HFFc6 (cell line): ENCODE data around the gene DCLK1. TPM values are rescaled to one million over a fixed set of nuclear protein-coding genes. Genes with fewer than 3 reads are reported as not detected.

Experiments
- DNase-seq: peaks from one replicate; pipeline ENCODE4 v3.0.0-alpha.2; 2018
- H3K27ac Mint-ChIP-seq: 2 replicates; pipeline ENCODE4 v1.8.0; 2020; ENCODE audit warnings: mild to moderate bottlenecking, mixed read lengths
- H3K27me3 Mint-ChIP-seq: 2 replicates; pipeline ENCODE4 v1.8.0; 2021; ENCODE audit warnings: mild to moderate bottlenecking, moderate library complexity, mixed read lengths; ENCODE audit not compliant: insufficient read depth
- H3K36me3 Mint-ChIP-seq: 2 replicates; pipeline ENCODE4 v1.8.0; 2021; ENCODE audit warnings: low read depth, mixed read lengths
- H3K4me1 Mint-ChIP-seq: 2 replicates; pipeline ENCODE4 v1.8.0; 2020; ENCODE audit warnings: low read depth, mixed read lengths
- H3K4me3 Mint-ChIP-seq: 2 replicates; pipeline ENCODE4 v1.8.0; 2020; ENCODE audit warnings: mild to moderate bottlenecking, moderate library complexity, mixed read lengths
- H3K9me3 Mint-ChIP-seq: 2 replicates; pipeline ENCODE4 v1.8.0; 2020; ENCODE audit warnings: mild to moderate bottlenecking, mixed read lengths
- total RNA-seq, 6 experiments: library from RNA; stranded (reverse); fragmentation: NEBNext Ultra II Directional; extraction: Animal tissue kit (Norgen Biotek cat#: 25700); gene quantifications; 2 replicates in 1 of 6; 3 replicates in 5 of 6; pipeline ENCODE4 v1.2.3, GENCODE V29; 2021
- TF ChIP-seq, protein P1 (sequence below): fragments of 200-600 bp; sonication (generic); IDR thresholded peaks from 2 replicates; pipeline ENCODE4 v1.5.0; 2021; ENCODE audit warnings: antibody characterized with exemption, mild to moderate bottlenecking

DCLK1 gene
- total RNA-seq, 6 experiments from 2014 or later, result not detected

DNA sequence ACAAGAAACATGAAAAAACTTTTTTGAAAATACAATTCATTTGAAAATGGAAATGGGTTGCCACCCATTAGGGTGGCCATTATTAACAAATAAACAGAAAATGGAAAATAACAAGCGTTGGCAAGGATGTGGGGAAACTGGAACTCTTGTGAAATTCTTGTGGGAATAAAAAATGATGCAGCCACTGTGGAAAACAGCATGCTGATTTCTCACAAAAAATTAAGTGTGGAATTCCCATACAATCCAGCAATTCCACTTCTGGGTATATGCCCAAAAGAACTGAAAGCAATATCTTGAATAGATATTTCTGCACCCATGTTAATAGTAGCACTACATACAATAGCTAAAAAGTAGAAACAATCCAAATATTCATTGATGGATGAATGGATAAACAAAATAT, 165.2 kb downstream of the DCLK1 start:
- peaks cover 7% of the 10 kb centered on the region for H3K27me3 Mint-ChIP-seq
- TF ChIP-seq, protein P1, sequence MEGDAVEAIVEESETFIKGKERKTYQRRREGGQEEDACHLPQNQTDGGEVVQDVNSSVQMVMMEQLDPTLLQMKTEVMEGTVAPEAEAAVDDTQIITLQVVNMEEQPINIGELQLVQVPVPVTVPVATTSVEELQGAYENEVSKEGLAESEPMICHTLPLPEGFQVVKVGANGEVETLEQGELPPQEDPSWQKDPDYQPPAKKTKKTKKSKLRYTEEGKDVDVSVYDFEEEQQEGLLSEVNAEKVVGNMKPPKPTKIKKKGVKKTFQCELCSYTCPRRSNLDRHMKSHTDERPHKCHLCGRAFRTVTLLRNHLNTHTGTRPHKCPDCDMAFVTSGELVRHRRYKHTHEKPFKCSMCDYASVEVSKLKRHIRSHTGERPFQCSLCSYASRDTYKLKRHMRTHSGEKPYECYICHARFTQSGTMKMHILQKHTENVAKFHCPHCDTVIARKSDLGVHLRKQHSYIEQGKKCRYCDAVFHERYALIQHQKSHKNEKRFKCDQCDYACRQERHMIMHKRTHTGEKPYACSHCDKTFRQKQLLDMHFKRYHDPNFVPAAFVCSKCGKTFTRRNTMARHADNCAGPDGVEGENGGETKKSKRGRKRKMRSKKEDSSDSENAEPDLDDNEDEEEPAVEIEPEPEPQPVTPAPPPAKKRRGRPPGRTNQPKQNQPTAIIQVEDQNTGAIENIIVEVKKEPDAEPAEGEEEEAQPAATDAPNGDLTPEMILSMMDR, result no peak
- no peak for DNase-seq
- H3K9me3 Mint-ChIP-seq, result no peaks in the 10 kb centered on the region; the same call in 1 of the 2 replicates
- H3K36me3 Mint-ChIP-seq, result peaks cover 5% of the 10 kb centered on the region
- H3K27ac Mint-ChIP-seq, result no peak overlapping the region
- no peak overlapping the region for H3K4me3 Mint-ChIP-seq
- H3K4me1 Mint-ChIP-seq, result peaks cover 10% of the 10 kb centered on the region; the same call in 1 of the 2 replicates

DNA sequence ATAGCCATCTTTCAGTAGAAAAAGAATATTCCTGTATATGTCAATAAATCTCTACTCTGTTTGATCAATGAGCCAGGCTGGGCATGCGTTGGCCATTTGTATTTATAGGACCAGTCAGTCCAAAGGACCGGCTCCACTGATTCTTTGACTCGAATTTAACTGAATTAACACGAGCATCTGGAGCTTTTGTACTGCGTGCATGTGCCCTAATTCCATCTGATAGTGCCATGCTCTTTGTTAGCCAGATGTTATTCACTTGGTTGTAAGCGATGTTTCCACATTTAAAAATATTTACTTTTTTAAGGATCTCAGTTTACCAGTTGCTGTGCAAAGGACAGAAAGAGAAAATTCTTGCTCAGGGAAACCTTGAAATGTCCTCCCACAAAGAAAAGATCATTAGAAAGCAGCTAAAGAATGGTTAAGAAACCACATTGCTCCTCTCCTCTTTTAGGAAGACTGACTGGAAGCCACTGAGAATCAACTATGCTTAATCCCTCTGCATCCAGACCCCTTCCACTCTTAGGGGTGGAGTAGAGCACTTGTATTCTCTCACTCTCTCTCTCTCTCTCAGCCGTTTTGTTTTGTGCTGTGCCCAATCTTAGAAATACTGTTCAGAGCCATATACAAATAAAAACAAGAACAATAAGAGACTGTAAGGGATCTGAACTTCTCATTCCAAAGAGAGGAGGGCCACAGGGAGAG, 165.8 kb downstream of the DCLK1 start:
- peaks cover 5% of the 10 kb centered on the region for H3K36me3 Mint-ChIP-seq
- H3K27me3 Mint-ChIP-seq, result peaks cover 6% of the 10 kb centered on the region; the same call in 1 of the 2 replicates
- H3K4me3 Mint-ChIP-seq, result no peak overlapping the region
- no peaks in the 10 kb centered on the region; the same call in 1 of the 2 replicates for H3K9me3 Mint-ChIP-seq
- peaks cover 10% of the 10 kb centered on the region; the same call in 1 of the 2 replicates for H3K4me1 Mint-ChIP-seq
- no peak for DNase-seq
- no peak overlapping the region for H3K27ac Mint-ChIP-seq
- TF ChIP-seq, protein P1, result no peak

DNA sequence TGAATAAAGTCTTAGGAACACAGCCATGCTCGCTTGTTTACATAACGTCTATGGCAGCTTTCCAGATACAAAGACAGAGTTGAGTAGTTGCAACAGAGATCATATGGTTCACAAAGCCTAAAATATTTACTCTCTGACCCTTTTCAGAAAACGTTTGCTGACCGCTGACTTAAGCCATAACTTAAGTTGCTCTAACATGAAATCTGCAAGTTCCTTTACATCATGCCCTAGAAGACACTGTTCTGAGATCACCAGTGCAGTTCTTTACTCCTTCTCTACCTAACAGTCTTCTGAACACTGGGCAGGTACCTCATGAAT, 166.4 kb downstream of the DCLK1 start:
- Mint-ChIP-seq H3K27ac (no peak overlapping the region), H3K4me3 (no peak overlapping the region), H3K9me3 (no peaks in the 10 kb centered on the region; the same call in 1 of the 2 replicates), H3K4me1 (peaks cover 10% of the 10 kb centered on the region; the same call in 1 of the 2 replicates), H3K27me3 (peaks cover 5% of the 10 kb centered on the region; the same call in 1 of the 2 replicates), H3K36me3 (peaks cover 5% of the 10 kb centered on the region)
- DNase-seq, result no peak
- TF ChIP-seq, protein P1, result no peak

DNA sequence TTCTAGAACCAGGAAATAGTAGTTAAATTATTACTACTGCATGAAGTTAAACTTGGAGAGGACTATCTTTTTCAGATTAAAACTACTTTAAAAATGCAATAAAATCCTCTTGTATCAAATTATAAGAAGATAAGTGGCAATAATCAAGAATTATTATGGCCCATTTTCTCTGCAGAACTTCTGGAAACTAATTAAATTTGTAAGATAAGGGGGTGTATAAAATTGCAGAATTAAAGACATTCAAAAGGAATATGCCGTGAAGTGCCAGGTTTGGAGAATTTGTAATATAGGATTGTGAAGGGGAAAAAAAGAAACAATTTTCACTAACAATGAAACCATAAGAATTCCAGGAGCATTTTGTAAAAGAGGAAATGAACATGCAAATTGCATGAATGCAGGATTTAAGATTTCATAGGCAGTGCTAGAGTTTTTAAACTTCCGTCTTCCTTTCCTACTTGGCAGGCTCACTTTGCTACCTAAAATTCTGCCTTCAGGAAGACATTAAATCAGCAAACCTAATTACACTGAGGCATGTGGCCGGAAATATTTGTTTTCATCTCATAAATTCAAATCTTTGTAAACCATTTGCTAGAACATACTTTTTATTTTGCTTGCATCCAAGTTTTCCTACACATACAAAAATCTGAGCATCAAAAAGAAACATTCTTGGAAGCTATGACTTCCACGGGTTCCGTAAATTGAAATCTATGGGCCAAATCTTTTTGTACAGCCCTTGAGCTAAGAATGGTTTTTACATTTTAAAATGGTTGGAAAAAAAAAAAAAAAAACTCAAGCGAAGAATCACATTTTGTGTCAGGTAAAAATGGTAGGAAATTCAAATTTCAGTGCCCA, 166.9 kb downstream of the DCLK1 start:
- TF ChIP-seq, protein P1, result no peak
- peaks cover 4% of the 10 kb centered on the region for H3K36me3 Mint-ChIP-seq
- DNase-seq, result no peak
- peaks cover 1% of the 10 kb centered on the region; the same call in 1 of the 2 replicates for H3K27me3 Mint-ChIP-seq
- H3K4me3 Mint-ChIP-seq, result no peak overlapping the region
- H3K9me3 Mint-ChIP-seq, result no peaks in the 10 kb centered on the region
- H3K4me1 Mint-ChIP-seq, result peaks cover 10% of the 10 kb centered on the region; the same call in 1 of the 2 replicates
- no peak overlapping the region for H3K27ac Mint-ChIP-seq

DNA sequence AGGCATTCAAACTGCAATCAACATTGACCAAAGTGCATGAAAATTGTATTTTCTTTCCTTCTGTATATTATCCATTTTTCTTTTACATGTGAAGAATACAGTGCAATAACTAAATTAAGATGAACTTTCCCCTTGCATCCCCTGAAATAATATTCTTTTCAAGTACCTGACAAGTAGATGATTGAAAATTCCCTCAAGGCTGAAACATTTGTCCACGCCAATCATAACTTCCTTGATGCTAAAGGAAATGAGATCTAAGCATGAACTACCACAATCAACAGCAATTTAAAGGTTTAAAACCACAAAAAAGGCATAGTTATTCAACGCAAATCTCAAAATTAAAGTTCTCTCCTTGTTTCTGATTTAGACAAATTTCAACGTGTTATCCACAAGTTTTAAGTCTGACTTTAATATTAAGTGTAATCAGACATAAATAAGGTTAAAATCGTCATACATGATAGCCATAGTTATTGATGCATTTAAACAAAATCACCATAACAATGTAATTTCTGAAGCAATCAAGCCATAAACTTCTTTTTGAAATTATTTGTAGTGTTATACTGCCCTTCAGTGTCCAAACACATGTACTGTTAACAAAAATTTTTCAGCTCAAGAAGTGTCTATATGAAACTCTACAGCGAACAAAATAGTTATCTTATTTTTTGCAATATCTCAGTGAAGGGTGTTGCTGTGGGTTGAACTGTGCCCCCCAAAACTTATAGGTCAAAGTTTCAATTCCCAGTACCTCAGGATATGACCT, 169.5 kb downstream of the DCLK1 start:
- Mint-ChIP-seq H3K9me3 (no peaks in the 10 kb centered on the region), H3K4me1 (peaks cover 17% of the 10 kb centered on the region), H3K4me3 (no peak overlapping the region), H3K27ac (no peak overlapping the region), H3K27me3 (no peaks in the 10 kb centered on the region), H3K36me3 (no peaks in the 10 kb centered on the region)
- TF ChIP-seq, protein P1, result peak; percentile 69
- DNase-seq, result no peak
